Stomach (tissue), 9 donors: ENCODE results near the gene NRP2. TPM values are rescaled to one million over a fixed set of nuclear protein-coding genes. Genes with fewer than 3 reads are reported as not detected.

ENCODE experiments used
- DNase-seq, 2 donors: peaks; one replicate each; pipeline versions ENCODE4 v3.0.0 to v3.0.0-alpha.2; 2013 to 2019
- H3K27ac ChIP-seq, 5 donors: fragments of 200-600 bp in 4 of 5; sonication (generic) in 4 of 5; one replicate each; pipeline ENCODE4 v1.5.1; 2013 to 2019; ENCODE audit warnings: mild to moderate bottlenecking in 1 of 5, moderate library complexity in 1 of 5
- H3K27me3 ChIP-seq, 3 donors: fragments of 200-600 bp; sonication (generic); one replicate each; pipeline ENCODE4 v1.5.1; 2017 to 2019; ENCODE audit warnings: mixed run types in 1 of 3
- H3K36me3 ChIP-seq, 4 donors: fragments of 200-600 bp; sonication (generic); 1 replicate in 3 of 4; 2 replicates in 1 of 4; pipeline ENCODE4 v1.5.1; 2016 to 2019
- H3K4me1 ChIP-seq, 4 donors: fragments of 200-600 bp; sonication (generic); one replicate each; pipeline ENCODE4 v1.5.1; 2016 to 2019
- H3K4me3 ChIP-seq, 4 donors: fragments of 200-600 bp; sonication (generic) in 3 of 4; one replicate each; pipeline ENCODE4 v1.5.1; 2016 to 2019; ENCODE audit warnings: mild to moderate bottlenecking in 1 of 4
- H3K9me3 ChIP-seq, 4 donors: fragments of 200-600 bp; sonication (generic); one replicate each; pipeline ENCODE4 v1.5.1; 2016 to 2019
- CTCF ChIP-seq, 7 experiments: fragments of 450-650 bp in 4 of 7; fragments of 200-600 bp in 3 of 7; sonication (generic) in 3 of 7; IDR thresholded peaks; one replicate each; pipeline ENCODE4 v1.5.1; 2016 to 2019; ENCODE audit warnings: antibody characterized with exemption in 7 of 7, control low read depth in 2 of 7, mild to moderate bottlenecking in 1 of 7
- EP300 ChIP-seq: sonication (generic); formaldehyde crosslinking; IDR thresholded peaks from one replicate; pipeline ENCODE4 v1.6.1; 2017; ENCODE audit warnings: antibody characterized with exemption
- POLR2A ChIP-seq, 4 donors: fragments of 450-650 bp; IDR thresholded peaks; one replicate each; pipeline ENCODE4 v1.6.1; 2016; ENCODE audit warnings: antibody characterized with exemption in 4 of 4, control low read depth in 2 of 4, mild to moderate bottlenecking in 1 of 4, moderate library complexity in 1 of 4
- POLR2AphosphoS5 ChIP-seq, 3 donors: sonication (generic); formaldehyde crosslinking; IDR thresholded peaks; one replicate each; pipeline ENCODE4 v1.6.1; 2016; ENCODE audit warnings: antibody characterized with exemption in 3 of 3
- WGBS, 5 donors: extraction: QIAGEN DNeasy Blood & Tissue Kit in 3 of 5; methylation state at CpG; one replicate each; pipeline versions ENCODE4 v1.1.5 to v1.1.7; 2013 to 2018; 5-methylcytosine and 5-hydroxymethylcytosine counted together
- intact Hi-C: fragments of 100-400 bp; cut with DNase I; formaldehyde crosslinking; loops from one replicate; pipeline ENCODE4 v1.15.1; 2023; ENCODE audit warnings: low total_unique reads
- polyA plus RNA-seq, 3 donors: library from polyadenylated mRNA; stranded (reverse); fragments of 200-250 nt; gene quantifications; one replicate each; pipeline ENCODE4 v1.2.3, GENCODE V29; 2013
- total RNA-seq, 5 donors: library from RNA; depleted of rRNA; stranded (reverse); fragments of >200 nt; gene quantifications; one replicate each; pipeline versions ENCODE4 v1.1.0 to v1.2.3, GENCODE V29; 2014 to 2016
- donor health status: healthy with polysubstance abuse.
- donor health status: Bipolar disorder and iron deficiency.
- donor health status: healthy.

NRP2 gene
- total and polyA plus RNA-seq, 8 donors = 0.92 to 166 (median 31.6) TPM

GRCh38 chr2:205776139-205776538 is 93.8 kb downstream of the NRP2 start:
- Histone ChIP-seq H3K27me3 (no peaks in the 10 kb centered on the region), H3K27ac (peak overlapping the region in 2 of 5 donors; percentile 33 to 47), H3K9me3 (no peaks in the 10 kb centered on the region), H3K4me1 (peaks cover 6 to 42% (median 26%) of the 10 kb centered on the region in 4 donors), H3K36me3 (no peaks in the 10 kb centered on the region), H3K4me3 (no peak overlapping the region)
- peak in 5 of 7 experiments; percentile 30 to 52 (median 46) for TF ChIP-seq CTCF (IDR thresholded peaks at IDR 0.05)
- TF ChIP-seq POLR2AphosphoS5 (IDR thresholded peaks at IDR 0.05) = no peak
- intact Hi-C loops = no loop called here
- DNase-seq = peak; percentile 43 to 65
- 78 to 87% (median 81%) methylated on average over 19 of the region's 19 CpGs for WGBS, 5 donors

- H3K27ac ChIP-seq = peak overlapping the region in 2 of 5 donors; percentile 33 to 34
- no peaks in the 10 kb centered on the region for H3K36me3 ChIP-seq
- no peaks in the 10 kb centered on the region for H3K27me3 ChIP-seq
- no peaks in the 10 kb centered on the region for H3K9me3 ChIP-seq
- no peak overlapping the region for H3K4me3 ChIP-seq
- H3K4me1 ChIP-seq = peaks cover 2 to 42% (median 21%) of the 10 kb centered on the region in 4 donors
- TF ChIP-seq CTCF (IDR thresholded peaks at IDR 0.05) = no peak
- no peak for TF ChIP-seq POLR2A (IDR thresholded peaks at IDR 0.05)
- TF ChIP-seq EP300 = no peak
- no peak for TF ChIP-seq POLR2AphosphoS5 (IDR thresholded peaks at IDR 0.05)
- intact Hi-C loops = no loop called here
- 48 to 63% (median 48%) methylated on average over 5 of the region's 5 CpGs for WGBS, 5 donors
- peak; percentile 47 to 75 for DNase-seq
Measured at GRCh38 chr2:205776720-205777119, 94.4 kb downstream of the NRP2 start.

- Histone ChIP-seq H3K36me3 (no peaks in the 10 kb centered on the region), H3K9me3 (no peaks in the 10 kb centered on the region), H3K4me3 (no peak overlapping the region), H3K27ac (no peak overlapping the region), H3K27me3 (no peaks in the 10 kb centered on the region), H3K4me1 (peaks cover 0 to 42% (median 8%) of the 10 kb centered on the region in 4 donors)
- intact Hi-C loops = no loop called here
- TF ChIP-seq CTCF (IDR thresholded peaks at IDR 0.05) = no peak
- TF ChIP-seq POLR2AphosphoS5 (IDR thresholded peaks at IDR 0.05) = no peak
- no peak for TF ChIP-seq POLR2A (IDR thresholded peaks at IDR 0.05)
- no peak for TF ChIP-seq EP300
- WGBS, 5 donors = 78 to 88% (median 78%) methylated on average over 3 of the region's 3 CpGs
- no peak for DNase-seq
Measured at GRCh38 chr2:205778356-205778755, 96.1 kb downstream of the NRP2 start.

- TF ChIP-seq EP300 (no peak), CTCF (IDR thresholded peaks at IDR 0.05) (no peak), POLR2A (IDR thresholded peaks at IDR 0.05) (no peak), POLR2AphosphoS5 (IDR thresholded peaks at IDR 0.05) (no peak)
- intact Hi-C loops = no loop called here
- Histone ChIP-seq H3K27ac (peak overlapping the region in 2 of 5 donors; percentile 6 to 23), H3K4me1 (peaks cover 0 to 31% (median 6%) of the 10 kb centered on the region in 4 donors), H3K9me3 (no peaks in the 10 kb centered on the region), H3K27me3 (no peaks in the 10 kb centered on the region), H3K36me3 (no peaks in the 10 kb centered on the region), H3K4me3 (no peak overlapping the region)
- WGBS, 5 donors = 60 to 79% (median 76%) methylated on average over 2 of the region's 2 CpGs
- DNase-seq = no peak
Measured at GRCh38 chr2:205780645-205781044, 98.3 kb downstream of the NRP2 start.
